Mesenchymal stem cell (in vitro differentiated cells and primary cell): ENCODE data around the gene ALOX5AP.
A peak's percentile ranks its signal among the peaks of the same experiment; 100 is the strongest.

ENCODE experiments used
- DNase-seq: peaks from one replicate; pipeline ENCODE4 v3.0.0-alpha.2; 2013
- H2AFZ ChIP-seq: one replicate; pipeline ENCODE4 v1.6.1; 2013; ENCODE audit warnings: low read depth, mild to moderate bottlenecking, control low read depth, inconsistent platforms, low read length, moderate library complexity
- H2AK5ac ChIP-seq: 2 replicates; pipeline ENCODE4 v1.6.1; 2013; ENCODE audit warnings: low read length, moderate library complexity, mild to moderate bottlenecking, inconsistent platforms; ENCODE audit not compliant: severe bottlenecking
- H2BK120ac ChIP-seq: one replicate; pipeline ENCODE4 v1.6.1; 2013; ENCODE audit warnings: low read depth, mild to moderate bottlenecking, inconsistent platforms, low read length, moderate library complexity
- H2BK12ac ChIP-seq, 2 experiments: one replicate each; pipeline ENCODE4 v1.6.1; 2013; ENCODE audit warnings: inconsistent platforms in 2 of 2, low read length in 2 of 2, mild to moderate bottlenecking in 2 of 2, moderate library complexity in 2 of 2, control low read depth in 1 of 2
- H2BK15ac ChIP-seq: one replicate; pipeline ENCODE4 v1.6.1; 2013; ENCODE audit warnings: mild to moderate bottlenecking, low read depth, inconsistent platforms; ENCODE audit not compliant: poor library complexity, severe bottlenecking
- H2BK5ac ChIP-seq: 2 replicates; pipeline ENCODE4 v1.6.1; 2013; ENCODE audit warnings: low read depth, mild to moderate bottlenecking, low read length, control low read depth, inconsistent platforms; ENCODE audit not compliant: poor library complexity, severe bottlenecking
- H3K14ac ChIP-seq, 2 experiments: one replicate each; pipeline ENCODE4 v1.6.1; 2013; ENCODE audit warnings: inconsistent platforms in 2 of 2, low read length in 2 of 2, control low read depth in 1 of 2, mild to moderate bottlenecking in 1 of 2, moderate library complexity in 1 of 2
- H3K18ac ChIP-seq, 2 experiments: one replicate each; pipeline ENCODE4 v1.6.1; 2013; ENCODE audit warnings: inconsistent platforms in 2 of 2, low read length in 2 of 2, control low read depth in 1 of 2, low read depth in 1 of 2, mild to moderate bottlenecking in 1 of 2
- H3K23ac ChIP-seq, 2 experiments: one replicate each; pipeline ENCODE4 v1.6.1; 2013; ENCODE audit warnings: inconsistent platforms in 2 of 2, low read length in 2 of 2, mild to moderate bottlenecking in 2 of 2, moderate library complexity in 2 of 2, control low read depth in 1 of 2
- H3K27ac ChIP-seq: 2 replicates; pipeline ENCODE4 v1.5.1; 2013; ENCODE audit warnings: mild to moderate bottlenecking, moderate library complexity, low read length, control low read depth, inconsistent platforms; ENCODE audit not compliant: poor library complexity, severe bottlenecking
- H3K27me3 ChIP-seq, 2 experiments: 2 replicates each; pipeline versions ENCODE4 v1.6.1 to v1.7.0; 2013; ENCODE audit warnings: low read length in 2 of 2, mild to moderate bottlenecking in 2 of 2, moderate library complexity in 2 of 2, control low read depth in 1 of 2, inconsistent platforms in 1 of 2; ENCODE audit not compliant: control insufficient read depth in 1 of 2, insufficient read depth in 1 of 2
- H3K36me3 ChIP-seq, 2 experiments: 2 replicates each; pipeline versions ENCODE4 v1.6.1 to v1.7.0; 2013; ENCODE audit warnings: low read length in 2 of 2, control low read depth in 1 of 2, inconsistent platforms in 1 of 2, low read depth in 1 of 2, mild to moderate bottlenecking in 1 of 2; ENCODE audit not compliant: insufficient read depth in 2 of 2, control insufficient read depth in 1 of 2
- H3K4ac ChIP-seq, 2 experiments: one replicate each; pipeline ENCODE4 v1.6.1; 2013; ENCODE audit warnings: inconsistent platforms in 2 of 2, low read length in 2 of 2, mild to moderate bottlenecking in 2 of 2, moderate library complexity in 2 of 2, control low read depth in 1 of 2, low read depth in 1 of 2
- H3K4me1 ChIP-seq: 2 replicates; pipeline ENCODE4 v1.6.1; 2013; ENCODE audit warnings: low read depth, low read length, control low read depth; ENCODE audit not compliant: control insufficient read depth, insufficient read depth
- H3K4me2 ChIP-seq: 2 replicates; pipeline ENCODE4 v1.6.1; 2013; ENCODE audit warnings: low read length, mild to moderate bottlenecking, inconsistent platforms; ENCODE audit not compliant: poor library complexity, severe bottlenecking
- H3K4me3 ChIP-seq, 2 experiments: 2 replicates each; pipeline versions ENCODE4 v1.5.1 to v1.7.0; 2013; ENCODE audit warnings: low read length in 2 of 2, mild to moderate bottlenecking in 2 of 2, control low read depth in 1 of 2, low read depth in 1 of 2; ENCODE audit not compliant: insufficient read depth in 1 of 2
- H3K79me1 ChIP-seq: replicated peaks from 2 replicates; pipeline ENCODE4 v1.6.1; 2013; ENCODE audit warnings: mild to moderate bottlenecking, control low read depth, low read length, inconsistent platforms; ENCODE audit not compliant: poor library complexity, severe bottlenecking
- H3K9ac ChIP-seq: 2 replicates; pipeline ENCODE4 v1.7.0; 2013; ENCODE audit warnings: mild to moderate bottlenecking, low read length, moderate library complexity
- H3K9me3 ChIP-seq: 2 replicates; pipeline ENCODE4 v1.7.0; 2013; ENCODE audit warnings: mild to moderate bottlenecking, low read length; ENCODE audit not compliant: control insufficient read depth
- H4K8ac ChIP-seq: one replicate; pipeline ENCODE4 v1.6.1; 2013; ENCODE audit warnings: inconsistent platforms, mild to moderate bottlenecking, low read length, moderate library complexity
- H4K91ac ChIP-seq: one replicate; pipeline ENCODE4 v1.6.1; 2013; ENCODE audit warnings: mild to moderate bottlenecking, low read length, inconsistent platforms
- WGBS: methylation state at CpG from one replicate; pipeline ENCODE4 v1.1.7; 2013; ENCODE audit warnings: mixed read lengths; 5-methylcytosine and 5-hydroxymethylcytosine counted together

Gene ALOX5AP

DNA sequence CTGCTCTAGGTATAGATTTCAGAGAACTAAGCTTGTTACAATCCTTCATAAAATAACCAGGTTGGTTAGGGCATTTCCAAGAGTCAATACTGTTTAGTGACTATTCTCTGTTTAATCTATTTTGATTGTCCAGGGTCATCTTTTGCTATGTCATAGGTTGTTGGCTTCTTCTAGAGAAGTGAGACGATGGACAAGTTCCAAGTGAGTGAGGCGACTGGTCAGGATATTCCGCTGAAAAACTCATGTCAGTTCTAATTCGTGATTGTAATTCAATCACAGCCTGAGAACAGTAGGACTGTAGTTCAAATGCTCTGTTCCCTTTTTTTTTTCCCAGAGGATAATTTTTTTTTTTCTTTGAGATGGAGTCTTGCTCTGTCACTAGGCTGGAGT is 15.8 kb upstream of the ALOX5AP start:
- Histone ChIP-seq H3K23ac (no peak overlapping the region), H2BK120ac (no peak overlapping the region), H3K36me3 (no peaks in the 10 kb centered on the region), H3K27ac (peak overlapping the region; percentile 62), H4K91ac (no peak overlapping the region), H3K4me3 (no peak overlapping the region), H3K27me3 (no peaks in the 10 kb centered on the region), H2BK15ac (no peak overlapping the region), H3K14ac (no peak overlapping the region), H3K79me1 (no peaks in the 10 kb centered on the region), H3K9ac (peak overlapping the region; percentile 1), H3K4me1 (peaks cover 7% of the 10 kb centered on the region), H3K18ac (peak overlapping the region in 1 of 2 experiments; percentile 67), H3K9me3 (no peaks in the 10 kb centered on the region), H2BK12ac (no peak overlapping the region), H3K4me2 (no peak overlapping the region), H4K8ac (no peak overlapping the region), H2AFZ (no peak overlapping the region), H2AK5ac (no peak overlapping the region), H2BK5ac (peak overlapping the region; percentile 10), H3K4ac (no peak overlapping the region)
- no peak for DNase-seq
- 80% methylated on average over 4 of the region's 4 CpGs for WGBS

DNA sequence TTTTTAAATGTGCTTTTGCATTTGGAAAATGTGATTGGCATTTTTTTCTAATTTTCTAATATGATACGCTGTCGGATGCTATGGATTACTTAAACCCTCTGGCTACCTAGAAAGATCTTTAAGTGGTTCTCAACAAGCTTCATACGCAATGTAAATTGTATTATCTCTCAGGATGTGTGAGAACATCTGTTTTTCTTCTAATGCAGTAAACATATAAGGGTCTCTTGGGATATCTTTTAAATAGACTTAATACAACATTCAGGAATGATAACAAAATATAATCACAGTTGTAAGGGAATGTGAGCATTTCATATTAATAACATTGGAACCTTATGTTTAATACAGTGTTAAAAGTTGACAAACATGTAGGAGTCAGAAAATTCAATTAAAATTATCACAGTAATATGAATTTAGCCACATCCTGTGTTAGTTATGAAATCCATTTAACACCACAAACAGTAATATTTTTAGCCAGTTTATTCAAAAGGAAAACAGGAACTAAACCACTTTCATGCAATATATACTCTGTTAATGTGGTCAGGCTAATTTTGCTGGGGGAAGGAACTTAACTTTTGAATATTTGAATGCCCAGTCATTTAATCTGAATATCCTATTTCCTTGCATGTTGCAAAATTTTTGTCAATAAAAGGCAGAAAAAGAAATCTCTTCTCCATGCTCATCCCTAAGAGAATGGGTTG is 15.0 kb upstream of the ALOX5AP start:
- H3K27me3 ChIP-seq = no peaks in the 10 kb centered on the region
- H3K36me3 ChIP-seq = no peaks in the 10 kb centered on the region
- peak; percentile 42 for DNase-seq
- no peak overlapping the region for H4K8ac ChIP-seq
- H3K27ac ChIP-seq = no peak overlapping the region
- WGBS = 83% methylated on average over 3 of the region's 3 CpGs
- no peak overlapping the region for H2AK5ac ChIP-seq
- H4K91ac ChIP-seq = no peak overlapping the region
- H2BK12ac ChIP-seq = no peak overlapping the region
- peaks cover 7% of the 10 kb centered on the region for H3K4me1 ChIP-seq
- H3K9me3 ChIP-seq = no peaks in the 10 kb centered on the region
- H2BK15ac ChIP-seq = no peak overlapping the region
- no peak overlapping the region for H3K4ac ChIP-seq
- no peak overlapping the region for H3K23ac ChIP-seq
- H3K9ac ChIP-seq = no peak overlapping the region
- no peak overlapping the region for H2BK5ac ChIP-seq
- H3K4me3 ChIP-seq = no peak overlapping the region
- H3K14ac ChIP-seq = no peak overlapping the region
- no peaks in the 10 kb centered on the region for H3K79me1 ChIP-seq
- H3K4me2 ChIP-seq = no peak overlapping the region
- H2AFZ ChIP-seq = no peak overlapping the region
- H3K18ac ChIP-seq = no peak overlapping the region
- no peak overlapping the region for H2BK120ac ChIP-seq

DNA sequence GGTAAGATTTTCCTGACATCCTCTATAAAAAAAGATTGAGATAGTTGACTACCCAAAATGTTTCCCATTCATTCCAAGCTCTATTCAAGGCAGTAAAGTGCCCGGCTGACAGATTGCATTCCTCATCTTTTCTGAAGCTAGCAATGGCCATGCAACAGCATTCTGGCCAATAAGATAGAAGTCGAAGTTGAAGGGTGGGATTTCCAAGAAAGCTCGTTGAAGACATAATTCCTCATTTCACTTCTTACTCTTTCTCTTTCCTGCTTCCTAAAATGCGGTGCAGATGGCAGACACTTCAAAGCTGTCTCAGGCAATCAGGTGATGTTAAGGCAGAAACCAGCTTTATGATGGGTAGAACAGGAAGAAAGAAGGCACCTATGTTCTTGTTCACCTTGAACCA is 13.4 kb upstream of the ALOX5AP start:
- no peak overlapping the region for H2AK5ac ChIP-seq
- 100% methylated on average over 3 of the region's 4 CpGs for WGBS
- H3K9ac ChIP-seq = no peak overlapping the region
- no peak overlapping the region for H2BK15ac ChIP-seq
- peaks cover 7% of the 10 kb centered on the region for H3K4me1 ChIP-seq
- H3K4me2 ChIP-seq = no peak overlapping the region
- H2BK120ac ChIP-seq = no peak overlapping the region
- DNase-seq = no peak
- no peak overlapping the region for H2AFZ ChIP-seq
- H2BK12ac ChIP-seq = peak overlapping the region in 1 of 2 experiments; percentile 6
- no peak overlapping the region for H3K23ac ChIP-seq
- H3K14ac ChIP-seq = no peak overlapping the region
- no peak overlapping the region for H2BK5ac ChIP-seq
- no peaks in the 10 kb centered on the region for H3K36me3 ChIP-seq
- no peaks in the 10 kb centered on the region for H3K27me3 ChIP-seq
- H3K27ac ChIP-seq = no peak overlapping the region
- no peak overlapping the region for H3K18ac ChIP-seq
- H3K79me1 ChIP-seq = no peaks in the 10 kb centered on the region
- H4K91ac ChIP-seq = no peak overlapping the region
- no peak overlapping the region for H4K8ac ChIP-seq
- H3K4me3 ChIP-seq = no peak overlapping the region
- no peak overlapping the region for H3K4ac ChIP-seq
- no peaks in the 10 kb centered on the region for H3K9me3 ChIP-seq

DNA sequence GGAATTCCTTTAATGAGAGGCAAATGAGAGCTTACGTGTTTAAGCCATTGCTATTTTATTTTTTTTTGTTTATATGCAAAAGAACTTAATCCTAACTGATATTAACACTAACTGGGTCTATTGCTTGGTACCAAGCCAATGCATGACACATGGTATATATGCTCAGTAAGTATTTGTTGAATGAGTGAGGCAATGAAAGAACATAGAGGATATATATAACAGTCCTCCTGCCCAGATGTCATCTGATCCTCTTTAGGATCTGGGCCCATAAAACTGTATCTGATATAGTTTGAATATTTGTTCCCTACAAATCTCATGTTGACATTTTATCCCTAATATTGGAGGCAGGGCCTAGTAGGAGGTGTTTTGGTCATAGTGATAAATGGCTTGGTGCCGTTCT is 13.0 kb upstream of the ALOX5AP start:
- Histone ChIP-seq H3K23ac (no peak overlapping the region), H3K9ac (no peak overlapping the region), H3K4me1 (peaks cover 7% of the 10 kb centered on the region), H2AFZ (no peak overlapping the region), H3K14ac (no peak overlapping the region), H3K18ac (no peak overlapping the region), H4K91ac (no peak overlapping the region), H2BK5ac (no peak overlapping the region), H3K27ac (no peak overlapping the region), H3K36me3 (no peaks in the 10 kb centered on the region), H2BK12ac (no peak overlapping the region), H3K4me3 (no peak overlapping the region), H4K8ac (no peak overlapping the region), H2BK120ac (no peak overlapping the region), H2AK5ac (no peak overlapping the region), H3K79me1 (no peaks in the 10 kb centered on the region), H2BK15ac (no peak overlapping the region), H3K27me3 (no peaks in the 10 kb centered on the region), H3K4me2 (no peak overlapping the region), H3K4ac (no peak overlapping the region), H3K9me3 (no peaks in the 10 kb centered on the region)
- no peak for DNase-seq
- WGBS = 100% methylated on average over 1 of the region's 2 CpGs
